Lower lobe of right lung (tissue), 2 donors: ENCODE results near the gene ETFDH. TPM values are rescaled to one million over a fixed set of nuclear protein-coding genes. Genes with fewer than 3 reads are reported as not detected.
"Not testable (repeated sequence)": the region's sequence is repeated elsewhere in the genome, so short reads cannot be mapped to it uniquely, and the experiment has no call there.

Source experiments
- ATAC-seq, 2 donors: fragments of 200-7000 bp; cut with Tn5 transposase; one replicate each; pipeline ENCODE4 v1.9.1; 2020 to 2022; ENCODE audit warnings: mild to moderate bottlenecking in 2 of 2, moderate library complexity in 2 of 2
- DNase-seq: peaks from one replicate; pipeline ENCODE4 v3.0.0-alpha.2; 2020
- H3K27ac ChIP-seq: fragments of 200-600 bp; one replicate; pipeline ENCODE4 v1.8.0; 2022
- H3K27me3 ChIP-seq: fragments of 200-600 bp; one replicate; pipeline ENCODE4 v1.8.0; 2022; ENCODE audit warnings: low read depth
- H3K36me3 ChIP-seq: fragments of 200-600 bp; one replicate; pipeline ENCODE4 v1.8.0; 2022; ENCODE audit warnings: mild to moderate bottlenecking
- H3K4me1 ChIP-seq: fragments of 200-600 bp; one replicate; pipeline ENCODE4 v1.8.0; 2022
- H3K4me3 ChIP-seq: fragments of 200-600 bp; one replicate; pipeline ENCODE4 v1.8.0; 2022; ENCODE audit warnings: mild to moderate bottlenecking
- H3K9me3 ChIP-seq: fragments of 200-600 bp; one replicate; pipeline ENCODE4 v1.8.0; 2022
- intact Hi-C: fragments of 100-400 bp; cut with DNase I; formaldehyde crosslinking; loops from one replicate; pipeline ENCODE4 v1.11.0; 2022
- total RNA-seq: library from RNA; stranded (reverse); fragmentation: NEBNext Ultra II Directional; extraction: Animal tissue kit (Norgen Biotek cat#: 25700); gene quantifications from one replicate; pipeline ENCODE4 v1.2.1, GENCODE V29; 2021
- TF ChIP-seq, protein P1 (sequence below): fragments of 200-600 bp; IDR thresholded peaks from one replicate; pipeline ENCODE4 v1.8.0; 2022; ENCODE audit warnings: antibody characterized with exemption, mild to moderate bottlenecking
- donor health status: DM: no; HTN: yes; CAD: no; lungs with severe emphysema.

ETFDH gene
- total RNA-seq, 1 donor from 2014 or later, result 27.7 TPM

GRCh38 chr4:158739600-158739999 lies 67.5 kb downstream of the ETFDH start:
- ATAC-seq, result no peak
- intact Hi-C loops, result no loop called here
- TF ChIP-seq, protein P1, sequence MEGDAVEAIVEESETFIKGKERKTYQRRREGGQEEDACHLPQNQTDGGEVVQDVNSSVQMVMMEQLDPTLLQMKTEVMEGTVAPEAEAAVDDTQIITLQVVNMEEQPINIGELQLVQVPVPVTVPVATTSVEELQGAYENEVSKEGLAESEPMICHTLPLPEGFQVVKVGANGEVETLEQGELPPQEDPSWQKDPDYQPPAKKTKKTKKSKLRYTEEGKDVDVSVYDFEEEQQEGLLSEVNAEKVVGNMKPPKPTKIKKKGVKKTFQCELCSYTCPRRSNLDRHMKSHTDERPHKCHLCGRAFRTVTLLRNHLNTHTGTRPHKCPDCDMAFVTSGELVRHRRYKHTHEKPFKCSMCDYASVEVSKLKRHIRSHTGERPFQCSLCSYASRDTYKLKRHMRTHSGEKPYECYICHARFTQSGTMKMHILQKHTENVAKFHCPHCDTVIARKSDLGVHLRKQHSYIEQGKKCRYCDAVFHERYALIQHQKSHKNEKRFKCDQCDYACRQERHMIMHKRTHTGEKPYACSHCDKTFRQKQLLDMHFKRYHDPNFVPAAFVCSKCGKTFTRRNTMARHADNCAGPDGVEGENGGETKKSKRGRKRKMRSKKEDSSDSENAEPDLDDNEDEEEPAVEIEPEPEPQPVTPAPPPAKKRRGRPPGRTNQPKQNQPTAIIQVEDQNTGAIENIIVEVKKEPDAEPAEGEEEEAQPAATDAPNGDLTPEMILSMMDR, result no peak

GRCh38 chr4:158741326-158742021 lies 69.4 kb downstream of the ETFDH start:
- Histone ChIP-seq H3K4me3 (no peak overlapping the region), H3K9me3 (no peaks in the 10 kb centered on the region), H3K27me3 (no peaks in the 10 kb centered on the region), H3K36me3 (no peaks in the 10 kb centered on the region), H3K27ac (no peak overlapping the region), H3K4me1 (no peaks in the 10 kb centered on the region)
- TF ChIP-seq, protein P1, result no peak
- DNase-seq (no peak), ATAC-seq (no peak)
- intact Hi-C loops, result no loop called here

More at GRCh38 chr4:158739600-158739999, 67.5 kb downstream of the ETFDH start:
- Histone ChIP-seq H3K27me3 (no peaks in the 10 kb centered on the region), H3K9me3 (no peaks in the 10 kb centered on the region), H3K4me1 (no peaks in the 10 kb centered on the region), H3K27ac (no peak overlapping the region), H3K36me3 (no peaks in the 10 kb centered on the region), H3K4me3 (no peak overlapping the region)
- no peak for DNase-seq

DNA sequence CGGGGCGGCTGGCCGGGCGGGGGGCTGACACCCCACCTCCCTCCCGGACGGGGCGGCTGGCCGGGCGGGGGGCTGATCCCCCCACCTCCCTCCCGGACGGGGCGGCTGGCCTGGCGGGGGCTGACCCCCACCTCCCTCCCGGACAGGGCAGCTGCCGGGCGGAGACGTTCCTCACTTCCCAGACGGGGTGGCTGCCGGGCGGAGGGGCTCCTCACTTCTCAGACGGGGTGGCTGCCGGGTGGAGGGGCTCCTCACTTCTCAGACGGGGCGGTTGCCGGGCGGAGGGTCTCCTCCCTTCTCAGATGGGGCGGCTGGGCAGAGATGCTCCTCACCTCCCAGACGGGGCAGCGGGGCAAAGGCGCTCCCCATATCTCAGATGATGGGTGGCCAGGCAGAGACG lies 74.4 kb downstream of the ETFDH start:
- H3K9me3 ChIP-seq, H3K27me3 ChIP-seq, ATAC-seq, H3K4me3 ChIP-seq, H3K4me1 ChIP-seq, H3K27ac ChIP-seq, H3K36me3 ChIP-seq, intact Hi-C loops, DNase-seq: not testable (repeated sequence)

GRCh38 chr4:158750379-158750778 lies 78.3 kb downstream of the ETFDH start:
- TF ChIP-seq, protein P1, result no peak
- no peaks in the 10 kb centered on the region for H3K36me3 ChIP-seq
- H3K27ac ChIP-seq, result no peak overlapping the region
- ATAC-seq (no peak), DNase-seq (no peak)
- no peaks in the 10 kb centered on the region for H3K27me3 ChIP-seq
- no peaks in the 10 kb centered on the region for H3K4me1 ChIP-seq
- intact Hi-C loops, result no loop called here
- no peak overlapping the region for H3K4me3 ChIP-seq
- no peaks in the 10 kb centered on the region for H3K9me3 ChIP-seq

GRCh38 chr4:158754385-158755180 lies 82.5 kb downstream of the ETFDH start:
- Histone ChIP-seq H3K27me3 (no peaks in the 10 kb centered on the region), H3K4me1 (no peaks in the 10 kb centered on the region), H3K4me3 (no peak overlapping the region), H3K36me3 (no peaks in the 10 kb centered on the region), H3K27ac (no peak overlapping the region), H3K9me3 (peaks cover 4% of the 10 kb centered on the region)
- no peak for DNase-seq
- TF ChIP-seq, protein P1, result no peak
- intact Hi-C loops, result no loop called here
- no peak for ATAC-seq

DNA sequence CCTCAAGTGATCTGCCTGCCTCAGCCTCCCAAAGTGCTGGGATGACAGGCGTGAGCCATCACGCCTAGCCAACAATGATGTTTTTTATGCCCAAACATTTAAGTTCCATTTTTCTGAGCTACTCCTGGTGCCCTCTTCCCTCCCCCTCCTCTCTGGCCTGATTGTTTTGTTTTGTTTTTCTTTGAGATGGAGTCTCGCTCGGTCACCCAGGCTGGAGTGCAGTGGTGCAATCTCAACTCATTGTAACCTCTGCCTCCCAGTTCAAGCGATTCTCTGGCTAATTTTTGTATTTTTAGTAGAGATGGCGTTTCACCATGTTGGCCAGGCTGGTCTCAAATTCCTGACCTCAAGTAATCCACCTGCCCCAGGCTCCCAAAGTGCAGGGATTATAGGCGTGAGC lies 83.7 kb downstream of the ETFDH start:
- intact Hi-C loops, H3K4me1 ChIP-seq: not testable (repeated sequence)

More for the DNA sequence above, 83.7 kb downstream of the ETFDH start:
- not testable (repeated sequence) for H3K9me3 ChIP-seq, H3K36me3 ChIP-seq, H3K27ac ChIP-seq, H3K4me3 ChIP-seq, H3K27me3 ChIP-seq, DNase-seq, ATAC-seq
